HG03460 (cell line): Measurements from ENCODE around the gene CCDC92.

ENCODE experiments used
- ATAC-seq: cut with Tn5 transposase; IDR thresholded peaks from one replicate; pipeline ENCODE4 v1.9.1; 2021; ENCODE audit not compliant: unreplicated experiment

The CCDC92 gene

GRCh38 chr12:124002021-124002644, 29.5 kb upstream of the CCDC92 start:
- no peak for ATAC-seq

DNA sequence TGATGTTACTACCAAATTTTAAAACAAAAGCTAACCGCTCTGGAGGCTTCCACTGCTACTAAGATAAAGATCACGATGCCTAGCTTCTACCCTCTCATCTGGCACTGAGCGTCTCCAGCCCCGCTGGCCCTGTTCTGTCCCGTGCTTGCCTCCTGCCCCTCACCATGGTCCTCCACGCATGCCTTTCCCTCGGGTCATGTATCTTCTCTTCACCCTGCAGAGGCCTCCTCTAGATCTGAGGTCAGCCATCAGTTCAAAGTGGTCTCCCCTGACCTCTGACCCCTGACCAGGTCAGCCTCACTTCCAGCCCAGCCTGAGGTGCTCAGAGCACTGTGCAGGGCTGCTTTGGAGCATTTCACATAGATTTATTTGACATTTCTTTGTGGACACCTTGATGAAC, 28.7 kb upstream of the CCDC92 start:
- no peak for ATAC-seq

DNA sequence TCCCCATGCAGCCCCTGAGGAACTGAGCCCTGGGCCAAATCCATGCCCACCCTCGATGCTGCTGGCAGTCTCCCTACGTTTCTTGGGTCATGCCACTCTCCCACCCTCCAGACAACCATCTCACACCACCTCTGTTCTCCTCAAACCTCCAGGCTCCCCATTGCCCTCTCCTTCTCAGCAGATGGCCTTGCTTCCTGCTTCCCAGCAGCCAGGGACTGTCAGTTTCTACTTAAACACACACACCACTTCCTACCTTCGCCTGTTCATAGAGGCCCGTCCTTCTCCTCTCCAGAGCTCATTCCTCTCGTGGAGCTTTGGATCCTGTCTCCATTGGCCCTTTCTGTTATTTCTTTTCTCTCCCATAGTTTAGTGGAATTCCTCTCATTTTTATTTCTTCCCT, 27.5 kb upstream of the CCDC92 start:
- no peak for ATAC-seq

GRCh38 chr12:123998991-123999359, 26.3 kb upstream of the CCDC92 start:
- no peak for ATAC-seq

DNA sequence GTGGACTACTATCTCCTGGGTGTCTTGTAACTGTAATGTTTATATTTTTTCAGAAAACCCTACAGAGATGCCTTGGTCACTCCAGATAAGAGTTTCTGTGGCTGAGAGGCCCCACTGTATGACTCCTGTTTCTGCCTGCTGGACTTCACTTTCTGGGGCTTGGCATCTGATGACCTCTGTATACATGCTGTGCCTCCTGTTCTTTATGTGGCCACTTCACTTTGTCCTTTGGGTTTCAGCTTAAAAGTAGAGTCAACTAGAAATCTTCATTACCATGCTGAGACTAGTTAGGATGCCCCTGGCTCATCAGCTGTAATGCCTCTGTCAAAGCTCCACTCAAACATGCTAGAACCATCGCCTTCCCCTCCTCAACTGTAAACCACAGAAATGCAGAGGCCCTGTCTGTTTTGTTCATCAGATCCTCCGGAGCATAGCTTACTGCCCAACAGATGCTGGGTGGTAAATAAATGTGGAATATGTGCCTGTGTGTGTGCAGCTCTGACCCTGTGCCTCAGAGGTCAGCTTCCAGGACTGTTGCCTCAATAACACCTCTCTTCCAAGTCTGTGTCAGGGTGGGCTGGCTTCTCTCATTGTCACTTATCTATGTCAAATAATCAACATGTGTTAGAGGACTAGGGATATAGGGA, 25.8 kb upstream of the CCDC92 start:
- ATAC-seq, result no peak

DNA sequence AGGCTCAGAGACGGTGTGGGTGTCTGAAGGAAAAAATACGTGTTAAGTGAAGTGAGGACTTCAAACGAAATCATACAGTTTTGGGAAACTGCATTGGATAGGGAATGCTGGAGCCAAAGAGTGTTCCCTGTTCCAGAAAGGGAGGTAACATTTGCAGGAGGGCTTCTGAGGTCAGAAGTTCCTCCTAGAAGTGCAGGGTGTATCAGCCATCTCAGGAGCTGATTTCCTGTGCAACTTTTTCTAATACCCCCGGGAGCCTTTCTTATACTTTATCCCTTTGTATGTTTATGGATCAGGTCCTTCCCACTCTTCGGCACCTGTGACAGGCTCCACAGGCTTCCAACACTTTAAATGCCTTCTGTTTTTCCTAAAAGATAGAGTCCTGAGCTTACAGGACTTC, 25.3 kb upstream of the CCDC92 start:
- no peak for ATAC-seq

GRCh38 chr12:123997033-123997822, 24.6 kb upstream of the CCDC92 start:
- no peak for ATAC-seq

- no peak for ATAC-seq
Measured at GRCh38 chr12:123996581-123996980, 23.9 kb upstream of the CCDC92 start.

- ATAC-seq, result no peak
Measured at GRCh38 chr12:123995023-123995748, 22.6 kb upstream of the CCDC92 start.

DNA sequence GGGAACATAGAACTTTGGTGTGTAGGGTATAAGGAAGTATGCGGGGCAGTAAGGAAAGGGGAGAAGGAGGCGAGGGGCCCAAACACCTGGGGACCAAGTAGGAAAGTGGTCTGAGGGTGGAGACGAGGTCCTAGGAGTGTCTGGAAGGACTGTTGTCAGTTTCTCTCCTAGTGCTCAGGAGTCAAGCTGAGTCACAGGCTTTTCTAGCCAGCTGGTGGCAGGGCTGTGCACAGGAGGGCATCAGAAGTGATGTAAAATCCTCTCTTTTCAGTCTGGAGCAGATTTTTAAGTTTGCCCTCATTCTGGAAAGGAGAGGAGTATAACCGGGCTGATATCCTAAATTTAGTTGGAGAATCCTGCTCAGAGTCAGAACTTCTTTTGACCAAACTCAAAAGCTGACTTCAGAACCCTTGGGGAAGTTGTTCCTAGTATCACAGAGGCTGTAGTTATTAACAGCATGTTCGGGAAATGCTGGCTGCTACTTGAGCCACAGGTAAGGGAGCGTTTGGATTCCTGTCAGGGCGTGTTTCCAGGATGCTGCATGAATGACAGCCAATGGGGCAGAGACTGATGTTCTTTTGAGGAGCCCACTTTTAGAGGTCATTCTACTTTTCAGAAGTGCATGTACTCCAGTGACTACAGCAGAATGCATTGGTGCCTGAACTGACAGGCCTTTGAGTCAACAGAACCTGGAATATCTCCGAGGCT, 19.6 kb upstream of the CCDC92 start:
- no peak for ATAC-seq

DNA sequence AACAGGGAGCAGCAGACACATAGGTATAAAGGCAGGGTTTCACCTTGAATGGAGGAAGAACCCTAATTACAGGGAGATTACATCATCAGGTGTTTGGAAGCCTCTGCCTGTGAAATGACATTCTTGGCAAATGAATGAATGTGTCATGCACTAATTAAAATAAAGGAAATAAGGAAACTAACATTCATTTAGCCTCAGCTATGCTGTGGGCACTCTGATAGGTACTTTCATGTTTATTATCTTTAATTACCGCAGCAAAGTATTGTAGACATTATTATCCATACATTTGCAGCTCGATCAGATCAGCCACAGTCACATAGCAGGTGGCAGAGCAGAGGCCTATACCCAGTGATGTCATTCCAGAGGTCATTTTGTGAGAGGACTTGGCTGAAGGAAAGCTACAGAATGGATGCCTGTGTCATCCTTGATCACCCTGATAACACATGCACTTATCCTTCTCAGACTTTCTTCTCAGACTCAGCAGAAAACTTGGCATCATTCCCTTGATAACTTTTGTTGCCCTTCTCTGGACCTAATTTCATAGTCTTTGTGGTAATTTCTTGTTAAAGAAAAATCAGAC, 18.8 kb upstream of the CCDC92 start:
- ATAC-seq, result no peak

GRCh38 chr12:123990511-123990910, 17.9 kb upstream of the CCDC92 start:
- ATAC-seq, result no peak

- no peak for ATAC-seq
Measured at GRCh38 chr12:123989753-123990152, 17.1 kb upstream of the CCDC92 start.

- no peak for ATAC-seq
Measured at GRCh38 chr12:123989168-123989567, 16.5 kb upstream of the CCDC92 start.

DNA sequence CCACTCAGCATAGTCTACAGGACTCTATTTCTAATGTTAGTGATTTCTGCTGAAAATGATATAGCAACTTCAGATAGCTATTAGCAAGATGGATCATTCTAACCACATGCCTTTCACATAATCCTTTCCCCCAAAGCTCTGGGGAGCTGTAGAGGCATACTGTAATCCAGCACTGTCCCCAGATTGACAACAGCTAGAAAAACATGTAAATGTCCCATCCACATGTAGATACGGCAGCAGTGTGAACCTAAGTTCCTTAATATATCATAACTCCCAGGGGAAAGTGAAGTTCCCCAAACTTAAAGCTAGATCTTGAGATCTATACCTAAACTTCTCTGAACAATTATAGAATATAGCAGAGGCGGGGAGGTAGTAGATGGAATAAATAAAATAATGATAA, 14.4 kb upstream of the CCDC92 start:
- no peak for ATAC-seq

GRCh38 chr12:123986374-123986965, 13.8 kb upstream of the CCDC92 start:
- no peak for ATAC-seq

- ATAC-seq, result no peak
Measured at GRCh38 chr12:123984903-123985302, 12.3 kb upstream of the CCDC92 start.

- no peak for ATAC-seq
Measured at GRCh38 chr12:123983822-123984485, 11.3 kb upstream of the CCDC92 start.

DNA sequence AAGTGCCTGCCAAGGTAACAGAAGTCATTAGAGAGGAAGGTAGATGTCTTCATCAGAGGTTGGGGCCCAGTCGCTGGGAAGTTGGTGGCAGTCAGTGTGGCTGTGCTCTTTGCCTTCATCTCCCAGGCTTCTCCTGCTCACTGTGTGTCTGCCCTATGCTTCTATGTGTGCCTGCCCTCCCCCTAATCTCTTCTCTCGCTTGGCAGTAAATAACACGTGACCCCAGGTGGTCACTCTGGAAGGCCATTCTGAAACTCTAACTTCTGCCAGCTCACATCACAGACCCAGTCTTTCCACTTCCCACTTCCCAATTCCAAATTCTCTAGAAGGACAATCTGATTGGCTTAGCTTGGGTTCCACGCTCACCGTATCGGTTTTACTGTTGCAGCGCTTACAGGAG, 9.6 kb upstream of the CCDC92 start:
- ATAC-seq, result no peak

GRCh38 chr12:123979566-123979965, 6.9 kb upstream of the CCDC92 start:
- no peak for ATAC-seq
